ENCODE measurements around the gene IFT88. TPM values are rescaled to one million over a fixed set of nuclear protein-coding genes. Genes with fewer than 3 reads are reported as not detected.
A peak's percentile ranks its signal among the peaks of the same experiment; 100 is the strongest.

IFT88 gene
- total RNA-seq, 1 donor = 20.3 TPM

DNA sequence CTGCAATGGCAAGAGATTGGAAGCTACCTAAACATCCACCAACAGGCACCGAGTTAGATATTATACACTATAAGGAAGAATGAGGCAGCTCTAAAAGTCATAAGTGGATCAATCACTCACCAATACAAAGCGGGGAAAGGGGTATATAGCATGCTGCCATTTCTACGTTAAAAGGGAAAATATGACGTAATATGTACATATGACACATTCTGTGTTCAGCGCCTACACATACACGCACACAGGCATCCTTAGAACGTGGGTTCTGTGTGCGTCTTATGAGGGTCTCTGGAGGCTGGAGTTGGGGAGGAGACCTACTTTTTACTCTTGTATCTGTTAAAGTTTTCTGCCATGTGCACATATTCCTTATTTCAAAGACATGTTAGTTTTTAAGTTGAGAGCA lies 142.4 kb downstream of the IFT88 start:
- DNase-seq (ENCODE audit: insufficient read length, low spot score, missing footprints) = no peak
- no peak overlapping the region for H2AFZ ChIP-seq (ENCODE audit: low read length)
- H4K20me1 ChIP-seq (ENCODE audit: insufficient read depth, low read length) = no peaks in the 10 kb centered on the region
- TF ChIP-seq, protein P1, sequence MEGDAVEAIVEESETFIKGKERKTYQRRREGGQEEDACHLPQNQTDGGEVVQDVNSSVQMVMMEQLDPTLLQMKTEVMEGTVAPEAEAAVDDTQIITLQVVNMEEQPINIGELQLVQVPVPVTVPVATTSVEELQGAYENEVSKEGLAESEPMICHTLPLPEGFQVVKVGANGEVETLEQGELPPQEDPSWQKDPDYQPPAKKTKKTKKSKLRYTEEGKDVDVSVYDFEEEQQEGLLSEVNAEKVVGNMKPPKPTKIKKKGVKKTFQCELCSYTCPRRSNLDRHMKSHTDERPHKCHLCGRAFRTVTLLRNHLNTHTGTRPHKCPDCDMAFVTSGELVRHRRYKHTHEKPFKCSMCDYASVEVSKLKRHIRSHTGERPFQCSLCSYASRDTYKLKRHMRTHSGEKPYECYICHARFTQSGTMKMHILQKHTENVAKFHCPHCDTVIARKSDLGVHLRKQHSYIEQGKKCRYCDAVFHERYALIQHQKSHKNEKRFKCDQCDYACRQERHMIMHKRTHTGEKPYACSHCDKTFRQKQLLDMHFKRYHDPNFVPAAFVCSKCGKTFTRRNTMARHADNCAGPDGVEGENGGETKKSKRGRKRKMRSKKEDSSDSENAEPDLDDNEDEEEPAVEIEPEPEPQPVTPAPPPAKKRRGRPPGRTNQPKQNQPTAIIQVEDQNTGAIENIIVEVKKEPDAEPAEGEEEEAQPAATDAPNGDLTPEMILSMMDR (IDR thresholded peaks at IDR 0.05; ENCODE audit: extremely low read depth, low read depth, low read length) = no peak
- no peaks in the 10 kb centered on the region for H3K27me3 ChIP-seq (ENCODE audit: insufficient read depth, low read length)
- H3K4me3 ChIP-seq (ENCODE audit: insufficient read depth, low read length) = no peak overlapping the region
- peaks cover 37% of the 10 kb centered on the region for H3K4me1 ChIP-seq (ENCODE audit: insufficient read depth, low read length)
- H3K9me3 ChIP-seq (ENCODE audit: low read depth, low read length) = no peaks in the 10 kb centered on the region
- H3K36me3 ChIP-seq (ENCODE audit: insufficient read depth, low read length) = no peaks in the 10 kb centered on the region
- H3K4me2 ChIP-seq (ENCODE audit: insufficient read depth, low read length) = peak overlapping the region; percentile 41
- H3K79me2 ChIP-seq (ENCODE audit: insufficient read depth, low read length) = no peaks in the 10 kb centered on the region
- H3K27ac ChIP-seq (ENCODE audit: low read depth, low read length) = peak overlapping the region; percentile 42

DNA sequence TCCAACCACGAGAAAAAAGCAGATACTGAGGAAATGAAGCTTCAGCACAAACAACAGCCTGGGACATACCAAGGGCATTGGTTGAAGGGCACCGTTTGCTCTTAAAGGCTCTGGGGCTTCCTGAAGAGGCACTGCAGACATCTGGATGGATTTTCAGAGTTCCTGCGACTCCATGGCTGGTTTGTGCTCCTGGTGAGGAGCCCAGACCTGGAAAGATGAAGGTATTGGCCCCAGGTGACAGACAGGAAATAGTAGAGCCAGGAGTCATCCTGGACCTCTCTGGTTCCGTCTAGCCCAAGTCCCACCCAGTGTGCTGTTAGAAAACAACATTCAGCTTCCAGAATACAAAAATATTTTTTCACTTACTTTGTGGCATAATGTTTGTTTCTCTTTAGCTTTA lies 142.8 kb downstream of the IFT88 start:
- no peaks in the 10 kb centered on the region for H4K20me1 ChIP-seq (ENCODE audit: insufficient read depth, low read length)
- H3K4me2 ChIP-seq (ENCODE audit: insufficient read depth, low read length) = peak overlapping the region; percentile 41
- H3K36me3 ChIP-seq (ENCODE audit: insufficient read depth, low read length) = no peaks in the 10 kb centered on the region
- TF ChIP-seq, protein P1 (IDR thresholded peaks at IDR 0.05; ENCODE audit: extremely low read depth, low read depth, low read length) = no peak
- peak overlapping the region; percentile 42 for H3K27ac ChIP-seq (ENCODE audit: low read depth, low read length)
- DNase-seq (ENCODE audit: insufficient read length, low spot score, missing footprints) = peak; percentile 67
- peaks cover 39% of the 10 kb centered on the region for H3K4me1 ChIP-seq (ENCODE audit: insufficient read depth, low read length)
- no peaks in the 10 kb centered on the region for H3K9me3 ChIP-seq (ENCODE audit: low read depth, low read length)
- H3K27me3 ChIP-seq (ENCODE audit: insufficient read depth, low read length) = no peaks in the 10 kb centered on the region
- H3K79me2 ChIP-seq (ENCODE audit: insufficient read depth, low read length) = no peaks in the 10 kb centered on the region
- H2AFZ ChIP-seq (ENCODE audit: low read length) = no peak overlapping the region
- no peak overlapping the region for H3K4me3 ChIP-seq (ENCODE audit: insufficient read depth, low read length)

DNA sequence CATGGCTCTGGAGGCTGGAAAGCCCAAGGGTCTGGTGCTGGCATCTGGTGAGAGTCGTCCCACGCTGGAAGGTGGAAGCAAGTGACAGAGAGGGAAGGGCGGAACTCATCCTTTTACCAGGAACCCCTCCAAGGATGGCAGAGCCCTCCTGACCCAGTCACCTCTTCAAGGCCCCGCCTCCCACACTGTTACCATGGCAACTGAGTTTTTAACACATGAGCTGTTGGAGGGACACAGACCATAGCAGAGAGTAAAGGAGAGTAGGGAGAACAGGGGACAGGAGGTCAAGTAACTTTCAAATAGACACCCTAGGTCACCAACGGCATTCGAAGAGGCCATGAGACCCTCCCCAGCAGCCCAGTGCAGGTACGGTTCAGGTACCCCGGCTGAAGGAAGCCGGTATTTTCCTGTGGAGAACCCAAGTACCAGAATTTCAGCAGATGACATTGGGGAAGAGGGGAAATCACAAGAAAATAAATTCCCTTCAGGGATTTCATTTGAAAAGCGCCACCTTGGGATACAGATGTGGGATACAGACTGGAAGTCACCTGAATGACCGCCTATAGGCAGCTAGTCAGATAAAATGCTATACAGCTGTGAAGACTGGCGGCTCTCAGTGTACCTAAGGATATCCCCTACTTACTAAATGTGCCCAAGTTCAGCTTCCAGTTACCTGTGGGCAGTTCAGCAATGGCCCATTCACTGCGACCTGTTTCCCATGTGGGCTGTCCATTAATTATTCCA lies 144.5 kb downstream of the IFT88 start:
- H3K79me2 ChIP-seq (ENCODE audit: insufficient read depth, low read length) = no peaks in the 10 kb centered on the region

DNA sequence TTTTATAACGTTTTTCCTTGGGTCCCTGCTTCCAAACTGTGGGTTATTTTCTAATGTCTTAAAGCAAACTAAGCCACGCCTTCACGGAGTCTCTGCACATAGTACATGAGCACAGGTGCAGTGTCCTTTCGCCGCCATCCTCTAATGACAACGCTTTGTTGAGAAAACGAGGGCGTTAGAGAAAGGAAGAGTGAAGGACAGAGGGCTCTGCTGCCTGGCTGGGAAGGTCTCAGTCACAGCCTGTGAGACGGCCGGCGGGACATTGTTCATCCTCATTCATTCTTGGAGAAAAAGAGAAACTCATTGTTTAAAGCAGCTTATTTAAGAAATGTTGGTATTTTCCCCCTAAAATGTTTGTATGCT lies 146.0 kb downstream of the IFT88 start:
- no peak for DNase-seq (ENCODE audit: insufficient read length, low spot score, missing footprints)
- TF ChIP-seq, protein P1 (IDR thresholded peaks at IDR 0.05; ENCODE audit: extremely low read depth, low read depth, low read length) = no peak
- Histone ChIP-seq H3K27ac (ENCODE audit: low read depth, low read length) (peak overlapping the region; percentile 88), H3K27me3 (ENCODE audit: insufficient read depth, low read length) (no peaks in the 10 kb centered on the region), H3K4me1 (ENCODE audit: insufficient read depth, low read length) (peaks cover 46% of the 10 kb centered on the region), H3K79me2 (ENCODE audit: insufficient read depth, low read length) (no peaks in the 10 kb centered on the region), H4K20me1 (ENCODE audit: insufficient read depth, low read length) (no peaks in the 10 kb centered on the region), H3K36me3 (ENCODE audit: insufficient read depth, low read length) (no peaks in the 10 kb centered on the region), H3K4me2 (ENCODE audit: insufficient read depth, low read length) (peak overlapping the region; percentile 98), H3K4me3 (ENCODE audit: insufficient read depth, low read length) (peak overlapping the region; percentile 69), H3K9me3 (ENCODE audit: low read depth, low read length) (no peaks in the 10 kb centered on the region), H2AFZ (ENCODE audit: low read length) (peak overlapping the region; percentile 72)

More for the DNA sequence above, 144.5 kb downstream of the IFT88 start:
- no peak overlapping the region for H2AFZ ChIP-seq (ENCODE audit: low read length)
- no peaks in the 10 kb centered on the region for H4K20me1 ChIP-seq (ENCODE audit: insufficient read depth, low read length)
- H3K27me3 ChIP-seq (ENCODE audit: insufficient read depth, low read length) = no peaks in the 10 kb centered on the region
- H3K27ac ChIP-seq (ENCODE audit: low read depth, low read length) = no peak overlapping the region
- H3K4me1 ChIP-seq (ENCODE audit: insufficient read depth, low read length) = peaks cover 46% of the 10 kb centered on the region
- no peaks in the 10 kb centered on the region for H3K9me3 ChIP-seq (ENCODE audit: low read depth, low read length)
- no peaks in the 10 kb centered on the region for H3K36me3 ChIP-seq (ENCODE audit: insufficient read depth, low read length)
- TF ChIP-seq, protein P1 (IDR thresholded peaks at IDR 0.05; ENCODE audit: extremely low read depth, low read depth, low read length) = no peak
- no peak overlapping the region for H3K4me2 ChIP-seq (ENCODE audit: insufficient read depth, low read length)
- DNase-seq (ENCODE audit: insufficient read length, low spot score, missing footprints) = no peak
- H3K4me3 ChIP-seq (ENCODE audit: insufficient read depth, low read length) = no peak overlapping the region
